A673 (cell line): ENCODE data around the gene SMIM45.

Experiments used
- BruUV-seq: library from RNA; stranded (reverse); fragments of 400-500 nt; replicated peaks from 2 replicates; lab custom pipeline; 2021; lab: Mats Ljungman, UMichigan
- CTCF ChIA-PET: fragments of 300-600 bp; sonication (Branson Sonifier 250); formaldehyde crosslinking; loops from one replicate; lab custom pipeline; 2022; ENCODE audit warnings: antibody characterized with exemption; lab: Charles Lee
- POLR2A ChIA-PET: fragments of 300-600 bp; sonication (Branson Sonifier 250); formaldehyde crosslinking; loops from one replicate; lab custom pipeline; 2022; ENCODE audit warnings: antibody characterized with exemption; ENCODE audit not compliant: low non-redundant PET; lab: Charles Lee
- DNase-seq: peaks from one replicate; pipeline ENCODE4 v3.0.0-alpha.2; 2015; ENCODE audit warnings: low spot score
- H3K27ac ChIP-seq: fragments of 200-600 bp; sonication (generic); 2 replicates; pipeline ENCODE4 v1.5.1; 2016; ENCODE audit warnings: mixed run types, low read depth, mild to moderate bottlenecking, mixed read lengths, antibody characterized with exemption, low read length; ENCODE audit not compliant: poor library complexity, severe bottlenecking
- H3K27me3 ChIP-seq: fragments of 200-600 bp; sonication (generic); replicated peaks from 2 replicates; pipeline ENCODE4 v1.6.1; 2017; ENCODE audit warnings: mixed run types, low read depth, mild to moderate bottlenecking, mixed read lengths, antibody characterized with exemption, low read length; ENCODE audit not compliant: insufficient read depth, poor library complexity
- H3K36me3 ChIP-seq: fragments of 200-600 bp; sonication (generic); 2 replicates; pipeline ENCODE4 v1.6.1; 2016; ENCODE audit warnings: mixed run types, mild to moderate bottlenecking, mixed read lengths, antibody characterized with exemption, low read length; ENCODE audit not compliant: insufficient read depth, poor library complexity, severe bottlenecking
- H3K4me1 ChIP-seq: fragments of 200-600 bp; sonication (generic); 2 replicates; pipeline ENCODE4 v1.6.1; 2017; ENCODE audit warnings: mixed run types, mild to moderate bottlenecking, mixed read lengths, antibody characterized with exemption, low read length; ENCODE audit not compliant: insufficient read depth, poor library complexity, severe bottlenecking
- H3K4me3 ChIP-seq: fragments of 200-600 bp; sonication (generic); 2 replicates; pipeline ENCODE4 v1.5.1; 2016; ENCODE audit warnings: low read depth, mixed run types, mild to moderate bottlenecking, mixed read lengths, low read length; ENCODE audit not compliant: poor library complexity, severe bottlenecking
- H3K9me3 ChIP-seq: fragments of 200-600 bp; sonication (generic); 2 replicates; pipeline ENCODE4 v1.6.1; 2016; ENCODE audit warnings: mixed run types, low read depth, mild to moderate bottlenecking, mixed read lengths, antibody characterized with exemption, low read length; ENCODE audit not compliant: poor library complexity, severe bottlenecking
- EZH2 ChIP-seq: fragments of 200-600 bp; sonication (generic); IDR thresholded peaks from 2 replicates; pipeline ENCODE4 v1.6.1; 2017; ENCODE audit warnings: borderline replicate concordance, low read depth, mild to moderate bottlenecking, mixed read lengths, antibody characterized with exemption, low read length; ENCODE audit not compliant: poor library complexity, severe bottlenecking
- intact Hi-C: fragments of 100-400 bp; cut with micrococcal nuclease; formaldehyde crosslinking; loops from one replicate; pipeline ENCODE4 v1.10.0; 2022; ENCODE audit not compliant: unreplicated experiment
- TF ChIP-seq, protein P1 (sequence below): fragments of 300-800, 200-600 bp; sonication (generic); conservative IDR thresholded peaks from 2 replicates; pipeline ENCODE4 v1.5.1; 2017; ENCODE audit warnings: low read depth, mild to moderate bottlenecking, antibody characterized with exemption, low read length, moderate library complexity, mixed read lengths

Gene SMIM45

DNA sequence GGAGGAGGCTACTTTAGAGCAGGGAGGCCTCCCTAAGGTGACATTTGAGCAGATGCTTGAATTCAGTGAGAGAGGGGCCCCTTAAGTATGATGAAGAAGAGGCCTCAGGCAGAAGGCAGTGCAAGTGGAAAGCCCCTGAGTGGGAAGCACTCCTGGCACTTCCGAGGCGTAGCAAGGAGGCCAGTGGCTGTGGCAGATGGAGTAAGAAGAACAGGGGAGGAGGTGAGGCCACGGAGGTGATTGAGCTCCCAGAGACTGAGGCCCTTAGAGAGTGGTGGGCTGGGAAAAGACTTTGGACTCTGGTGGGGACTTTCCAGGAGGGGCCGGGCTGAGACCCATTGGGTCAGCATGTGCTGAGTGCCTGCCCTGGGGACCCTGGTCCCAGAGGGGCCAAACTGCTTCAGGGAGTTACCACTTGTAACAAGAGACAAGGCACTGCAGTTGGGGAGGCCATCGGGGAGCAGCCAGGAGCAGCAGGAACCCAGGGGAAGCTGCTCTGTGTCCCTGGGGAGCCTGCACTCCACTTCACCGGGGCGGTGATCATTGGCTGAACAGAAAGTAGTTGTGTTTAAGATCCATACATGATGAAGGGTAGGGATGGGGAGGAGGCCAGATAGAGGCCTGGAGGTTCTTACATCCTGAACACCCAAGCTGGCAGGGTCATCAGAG, 2.5 kb upstream of the SMIM45 start:
- no peak for DNase-seq
- no peak overlapping the region for H3K4me3 ChIP-seq
- peak overlapping the region; percentile 52 for H3K27ac ChIP-seq
- H3K4me1 ChIP-seq, result peaks cover 25% of the 10 kb centered on the region
- no peaks in the 10 kb centered on the region for H3K9me3 ChIP-seq
- no peak for TF ChIP-seq EZH2
- TF ChIP-seq, protein P1, sequence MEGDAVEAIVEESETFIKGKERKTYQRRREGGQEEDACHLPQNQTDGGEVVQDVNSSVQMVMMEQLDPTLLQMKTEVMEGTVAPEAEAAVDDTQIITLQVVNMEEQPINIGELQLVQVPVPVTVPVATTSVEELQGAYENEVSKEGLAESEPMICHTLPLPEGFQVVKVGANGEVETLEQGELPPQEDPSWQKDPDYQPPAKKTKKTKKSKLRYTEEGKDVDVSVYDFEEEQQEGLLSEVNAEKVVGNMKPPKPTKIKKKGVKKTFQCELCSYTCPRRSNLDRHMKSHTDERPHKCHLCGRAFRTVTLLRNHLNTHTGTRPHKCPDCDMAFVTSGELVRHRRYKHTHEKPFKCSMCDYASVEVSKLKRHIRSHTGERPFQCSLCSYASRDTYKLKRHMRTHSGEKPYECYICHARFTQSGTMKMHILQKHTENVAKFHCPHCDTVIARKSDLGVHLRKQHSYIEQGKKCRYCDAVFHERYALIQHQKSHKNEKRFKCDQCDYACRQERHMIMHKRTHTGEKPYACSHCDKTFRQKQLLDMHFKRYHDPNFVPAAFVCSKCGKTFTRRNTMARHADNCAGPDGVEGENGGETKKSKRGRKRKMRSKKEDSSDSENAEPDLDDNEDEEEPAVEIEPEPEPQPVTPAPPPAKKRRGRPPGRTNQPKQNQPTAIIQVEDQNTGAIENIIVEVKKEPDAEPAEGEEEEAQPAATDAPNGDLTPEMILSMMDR, result no peak
- BruUV-seq, result no TSS peak
- H3K27me3 ChIP-seq, result no peaks in the 10 kb centered on the region
- intact Hi-C loops, result no loop called here
- ChIA-PET CTCF (no interaction called here), POLR2A (no interaction called here)
- peaks cover 9% of the 10 kb centered on the region for H3K36me3 ChIP-seq

DNA sequence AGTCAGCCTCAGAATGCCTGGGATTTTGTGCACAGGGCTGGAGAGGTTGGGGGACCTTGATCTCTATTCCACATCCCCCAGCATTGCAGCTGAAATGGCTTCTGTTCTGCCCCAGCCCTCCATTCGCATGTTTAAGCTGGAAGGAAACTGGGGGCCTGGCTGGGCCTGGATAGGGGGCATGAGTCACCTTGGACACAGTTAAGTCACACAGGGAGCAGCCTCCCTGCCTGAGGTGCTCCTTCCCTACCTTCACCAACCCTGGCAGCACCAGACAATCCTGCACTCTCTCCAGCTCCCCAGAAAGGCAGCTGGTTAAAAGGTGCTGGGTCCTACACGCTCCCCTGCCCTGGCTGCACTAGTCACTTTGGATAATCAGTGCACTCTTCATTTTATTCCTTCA, 763 bp downstream of the SMIM45 start:
- Histone ChIP-seq H3K27me3 (no peaks in the 10 kb centered on the region), H3K4me1 (peaks cover 14% of the 10 kb centered on the region), H3K27ac (no peak overlapping the region), H3K4me3 (no peak overlapping the region), H3K9me3 (no peaks in the 10 kb centered on the region), H3K36me3 (no peaks in the 10 kb centered on the region)
- intact Hi-C loops, result no loop called here
- TF ChIP-seq EZH2, result no peak
- TF ChIP-seq, protein P1, result no peak
- ChIA-PET POLR2A (no interaction called here), CTCF (no interaction called here)
- BruUV-seq, result no TSS peak
- no peak for DNase-seq

DNA sequence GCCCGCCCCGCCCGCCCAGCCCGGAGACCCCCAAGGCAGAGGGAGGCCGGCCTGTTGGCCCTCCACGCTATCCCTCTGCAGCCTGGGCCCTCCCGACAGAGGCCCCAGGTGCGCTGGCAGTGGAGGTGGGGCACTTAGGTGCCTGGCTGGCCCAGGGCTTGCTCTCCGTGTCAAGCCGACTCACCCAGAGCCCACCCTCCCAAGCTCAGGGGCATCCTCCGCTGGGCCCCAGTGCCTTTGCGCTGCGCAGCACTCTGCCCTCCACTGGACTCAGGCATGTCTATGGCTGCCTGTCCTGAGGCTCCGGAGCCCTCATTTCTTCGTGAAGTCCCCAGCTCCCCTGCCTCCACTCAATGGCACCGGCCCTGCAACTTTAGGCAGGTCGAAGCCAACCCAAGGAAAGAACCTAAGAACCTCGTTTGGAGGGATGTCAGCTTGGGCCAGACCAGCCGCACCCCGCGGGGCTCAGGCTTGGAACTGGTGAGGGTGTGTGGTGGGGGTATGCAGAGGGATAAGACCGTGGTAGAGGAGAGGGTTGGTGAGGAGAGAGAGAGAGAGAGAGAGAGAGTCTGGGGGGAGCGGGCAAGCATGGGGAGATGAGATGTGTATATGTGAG, 6.1 kb downstream of the SMIM45 start:
- intact Hi-C loops, result no loop called here
- H3K4me1 ChIP-seq, result peaks cover 9% of the 10 kb centered on the region
- TF ChIP-seq, protein P1, result no peak
- no peak for TF ChIP-seq EZH2
- no peaks in the 10 kb centered on the region for H3K36me3 ChIP-seq
- no peak for DNase-seq
- H3K27ac ChIP-seq, result no peak overlapping the region
- no peaks in the 10 kb centered on the region for H3K9me3 ChIP-seq
- H3K4me3 ChIP-seq, result no peak overlapping the region
- no TSS peak for BruUV-seq
- CTCF ChIA-PET, result no interaction called here
- no peaks in the 10 kb centered on the region for H3K27me3 ChIP-seq
- POLR2A ChIA-PET, result no interaction called here
